CD4-positive, alpha-beta T cell treated with Interleukin-15 for 1 hour (primary cell): ENCODE measurements around the gene FAM9C.
"Not testable (repeated sequence)": the region's sequence is repeated elsewhere in the genome, so short reads cannot be mapped to it uniquely, and the experiment has no call there.

Experiments used
- DNase-seq: peaks from one replicate; pipeline ENCODE4 v3.0.0-alpha.2; 2020

FAM9C gene

DNA sequence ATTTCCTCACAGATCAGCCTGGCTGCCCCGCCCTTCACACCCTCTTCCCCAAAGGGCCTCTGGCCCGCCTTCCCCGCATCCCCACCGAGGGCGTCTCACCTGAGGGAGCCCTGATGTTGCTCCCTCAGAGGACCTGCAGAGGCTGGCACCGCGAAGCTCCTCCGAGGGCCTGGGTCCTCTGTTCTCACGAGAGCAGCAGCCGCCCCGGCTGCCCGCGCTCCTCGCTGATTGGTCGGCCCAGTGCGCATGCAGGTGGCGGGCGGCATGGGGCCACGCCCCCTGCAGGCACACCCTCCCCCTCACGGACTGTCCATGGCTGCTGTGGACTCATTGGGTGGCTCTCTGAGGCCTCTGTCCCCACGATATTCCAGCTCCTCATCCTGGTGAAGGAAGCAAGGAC is at the start of gene FAM9C:
Gene FAM9C, minus strand, starts transcription at position 180 of the 400 bp plus-strand sequence. CDS start 831 bp downstream, outside the sequence.
- DNase-seq = no peak

- DNase-seq = no peak
Observed at GRCh38 chrX:13093529-13094140, 49.2 kb upstream of the FAM9C start.

- peak; percentile 91 for DNase-seq
Observed at GRCh38 chrX:13092455-13092941, 48.1 kb upstream of the FAM9C start.

- DNase-seq = no peak
Observed at GRCh38 chrX:13091111-13091765, 46.8 kb upstream of the FAM9C start.

DNA sequence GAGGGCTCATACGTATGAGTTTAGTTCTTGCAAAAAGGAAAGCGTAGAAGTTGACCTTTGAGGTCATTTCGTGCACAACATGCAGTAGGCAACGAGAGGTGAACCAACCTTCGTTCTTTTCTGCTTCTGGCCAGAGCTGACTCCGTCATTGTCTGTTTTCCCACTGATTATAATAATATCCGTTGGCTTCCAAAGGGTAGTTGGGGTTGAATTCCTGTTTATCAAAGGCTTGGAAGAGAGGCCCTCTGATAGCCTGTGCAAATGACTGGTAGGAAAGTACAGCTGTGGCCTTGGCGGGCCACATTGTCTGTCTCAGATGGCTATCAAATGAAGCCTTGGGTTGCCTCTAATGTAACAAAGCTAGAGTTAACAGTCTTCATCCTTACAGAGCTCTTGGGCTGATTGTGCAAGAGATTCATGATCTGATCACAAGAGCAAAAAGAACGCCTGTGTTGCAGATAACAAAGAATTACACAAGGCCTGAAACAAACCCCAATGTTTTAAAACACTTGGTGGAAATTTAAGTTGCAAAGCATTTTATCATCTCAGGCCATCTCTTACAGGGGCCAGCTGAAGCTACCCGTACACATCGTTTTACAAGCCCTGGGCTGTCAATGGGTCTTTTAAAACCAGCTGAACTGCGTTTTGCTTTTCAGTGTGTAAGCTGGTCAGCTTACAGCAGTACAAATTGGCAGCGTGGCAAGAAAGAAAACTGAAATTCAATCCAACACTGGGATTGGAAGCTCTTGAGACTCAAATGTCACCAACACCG is 46.1 kb upstream of the FAM9C start:
- no peak for DNase-seq

DNA sequence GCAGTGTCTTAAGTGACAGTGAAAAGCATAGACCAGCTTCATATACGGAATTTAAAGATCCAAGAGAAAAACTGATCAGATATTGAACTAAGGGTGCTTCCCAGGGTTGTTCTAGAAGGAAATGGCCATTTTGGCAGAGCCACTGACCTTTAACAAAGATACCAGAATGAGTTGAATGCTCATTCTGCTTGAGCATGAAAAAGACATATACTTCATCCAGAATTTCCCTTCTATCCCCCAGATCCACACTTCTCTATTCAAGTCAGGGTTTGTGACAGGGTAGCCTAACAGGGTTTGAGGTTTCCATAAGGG is 45.6 kb upstream of the FAM9C start:
- no peak for DNase-seq

GRCh38 chrX:13088156-13088487 is 43.7 kb upstream of the FAM9C start:
- DNase-seq = no peak

DNA sequence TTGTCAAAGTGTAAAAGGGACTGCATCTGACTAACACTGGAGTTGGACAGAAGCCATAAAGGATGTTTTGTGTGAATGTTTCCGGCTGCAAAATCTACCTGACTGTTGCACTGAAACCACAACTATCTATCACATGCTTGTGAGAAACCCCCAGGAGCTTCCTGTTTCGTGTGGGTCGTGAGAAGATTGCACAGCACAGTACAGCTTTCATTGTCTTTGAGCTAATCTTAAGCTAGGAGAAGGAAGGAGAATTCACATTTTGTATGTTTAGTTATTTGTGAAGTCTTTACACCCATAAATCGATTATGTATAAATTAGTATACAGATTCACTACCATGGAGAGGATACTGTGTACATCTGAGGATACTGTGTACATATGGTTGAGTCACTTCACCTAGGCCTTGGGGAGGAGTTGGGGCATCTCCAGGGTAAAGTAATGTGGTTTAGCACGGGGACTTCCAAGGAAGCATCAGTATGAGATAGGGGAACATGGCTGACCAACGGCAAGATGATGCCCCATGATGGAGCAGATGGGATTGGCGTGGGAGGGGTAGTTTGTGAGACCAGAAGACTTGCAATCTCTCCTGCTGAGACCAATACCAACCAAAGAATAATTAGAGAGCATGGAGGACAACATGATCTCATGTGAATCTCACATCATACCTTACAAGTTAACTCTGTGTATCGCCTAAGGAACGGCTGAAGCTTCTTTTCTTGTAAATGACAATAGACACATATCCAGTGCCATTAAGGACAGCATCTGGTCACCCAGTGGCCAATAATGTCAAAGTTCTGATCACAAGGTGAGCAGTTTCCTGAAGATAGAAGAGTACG is 43.1 kb upstream of the FAM9C start:
- DNase-seq = peak; percentile 85

DNA sequence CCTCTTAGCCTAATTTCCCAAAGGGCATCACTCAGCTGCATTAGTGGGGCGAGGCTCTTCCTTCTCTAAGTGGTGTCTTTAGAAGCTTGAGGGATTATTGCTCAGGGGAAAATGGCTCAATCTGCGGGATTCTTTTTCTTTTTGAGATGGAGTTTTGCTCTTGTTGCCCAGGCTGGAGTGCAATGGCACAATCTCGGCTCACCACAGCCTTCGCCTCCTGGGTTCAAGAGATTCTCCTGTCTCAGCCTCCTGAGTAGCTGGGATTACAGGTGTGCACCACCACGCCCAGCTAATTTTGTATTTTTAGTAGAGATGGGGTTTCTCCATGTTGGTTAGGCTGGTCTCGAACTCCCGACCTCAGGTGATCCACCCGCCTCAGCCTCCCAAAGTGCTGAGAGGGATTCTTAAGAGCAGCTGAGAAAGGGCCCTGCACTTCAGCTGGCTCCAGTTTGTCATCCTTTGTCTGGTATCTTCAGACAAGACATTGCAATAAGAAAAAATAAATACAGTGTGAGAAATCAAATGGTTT is 42.4 kb upstream of the FAM9C start:
- not testable (repeated sequence) for DNase-seq

GRCh38 chrX:13086076-13086475 is 41.7 kb upstream of the FAM9C start:
- no peak for DNase-seq

GRCh38 chrX:13085526-13085925 is 41.1 kb upstream of the FAM9C start:
- DNase-seq = peak; percentile 62

GRCh38 chrX:13084611-13085010 is 40.2 kb upstream of the FAM9C start:
- no peak for DNase-seq

DNA sequence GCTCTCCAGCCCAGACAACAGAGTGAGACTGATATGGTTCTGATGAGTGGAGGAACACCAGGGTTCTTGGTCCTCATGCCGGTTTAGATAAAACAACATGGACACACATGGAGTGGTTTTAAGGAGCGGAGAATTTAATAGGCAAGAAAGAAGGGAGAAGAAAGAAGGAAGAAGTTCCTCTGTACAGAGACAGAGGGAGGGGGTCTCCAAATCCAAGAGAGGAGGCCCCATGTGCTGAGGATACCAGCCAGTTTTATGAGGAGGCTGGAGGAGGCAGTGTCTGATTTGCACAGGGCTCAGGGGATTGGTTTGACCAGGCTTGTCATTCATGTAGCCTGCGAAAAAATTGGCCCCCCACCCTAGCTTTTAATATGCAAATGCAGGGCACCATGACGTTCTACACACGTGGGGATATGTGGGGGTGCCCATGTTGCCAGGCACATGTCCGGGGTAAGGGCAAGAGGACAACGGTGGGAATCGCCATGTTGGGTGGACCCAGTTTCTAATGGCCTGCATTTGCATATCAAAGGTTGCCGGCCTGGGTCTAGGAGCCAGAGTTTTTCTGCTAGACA is 39.4 kb upstream of the FAM9C start:
- DNase-seq = not testable (repeated sequence)

GRCh38 chrX:13082206-13083065 is 38.0 kb upstream of the FAM9C start:
- DNase-seq = no peak

DNA sequence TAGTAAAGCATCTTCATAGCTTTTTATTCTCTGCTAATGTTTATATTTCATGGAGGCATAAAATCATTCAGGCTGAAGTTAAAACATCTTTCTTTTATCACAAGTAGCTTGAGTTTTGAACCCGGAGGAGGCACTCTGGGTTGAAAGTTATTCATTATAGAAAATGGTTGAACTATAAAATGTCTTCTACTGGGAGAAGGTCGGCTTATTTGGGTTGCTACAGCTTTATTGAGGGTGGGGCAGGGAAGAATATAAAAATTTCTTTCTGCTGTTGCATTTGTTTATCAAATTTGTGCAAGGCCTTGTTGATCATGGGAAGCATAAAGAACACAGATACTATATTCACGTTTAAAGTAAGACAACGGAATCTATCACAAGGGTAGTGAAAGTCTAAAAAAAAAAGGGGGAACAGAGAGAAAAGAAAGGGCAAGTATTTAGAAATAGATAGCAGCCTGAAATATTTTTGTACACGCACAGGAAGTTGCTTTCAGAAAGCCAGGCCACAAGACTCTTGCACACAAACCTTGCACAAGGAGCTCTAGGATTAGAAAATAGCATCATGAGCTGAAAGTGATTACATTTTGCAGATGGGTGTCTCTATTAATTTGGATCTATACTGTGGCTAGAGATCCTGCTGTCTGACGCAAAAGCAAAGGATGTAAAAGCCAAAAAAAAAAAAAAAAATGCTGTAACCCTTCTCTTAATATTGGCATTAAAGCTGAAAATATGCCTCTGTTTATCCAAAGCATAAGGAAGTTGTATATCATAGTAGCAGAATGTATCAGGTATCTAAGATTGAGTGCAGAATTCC is 37.2 kb upstream of the FAM9C start:
- no peak for DNase-seq

DNA sequence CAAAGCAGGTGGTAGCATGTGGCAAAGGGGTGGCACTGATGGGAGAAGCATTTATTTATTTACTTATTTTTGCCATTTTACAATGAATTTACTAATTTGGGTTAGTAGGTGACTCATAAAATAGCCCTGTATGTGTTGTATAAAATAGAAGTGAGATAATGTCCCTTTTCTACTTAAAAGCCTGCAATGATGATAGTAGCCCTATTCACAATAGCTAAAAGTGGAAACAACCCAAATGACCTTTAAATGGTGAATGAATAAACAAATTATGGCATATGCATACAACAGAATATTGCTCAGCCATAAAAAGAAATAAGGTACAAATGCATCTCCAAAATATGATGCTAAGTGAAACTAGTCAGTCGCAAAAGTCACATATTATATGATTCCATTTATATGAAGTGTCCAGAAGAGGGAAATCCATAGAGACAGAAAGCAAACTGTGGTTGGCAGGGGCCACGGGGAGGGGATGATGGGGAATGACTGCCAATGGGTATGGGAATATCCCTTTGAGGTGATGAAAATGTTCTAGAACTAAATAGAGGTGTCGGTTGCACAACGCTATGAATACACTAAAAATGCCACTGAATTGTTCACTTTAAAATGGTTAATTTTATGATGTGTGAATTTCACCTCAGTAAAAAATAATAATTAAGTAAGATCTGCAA is 35.8 kb upstream of the FAM9C start:
- no peak for DNase-seq

DNA sequence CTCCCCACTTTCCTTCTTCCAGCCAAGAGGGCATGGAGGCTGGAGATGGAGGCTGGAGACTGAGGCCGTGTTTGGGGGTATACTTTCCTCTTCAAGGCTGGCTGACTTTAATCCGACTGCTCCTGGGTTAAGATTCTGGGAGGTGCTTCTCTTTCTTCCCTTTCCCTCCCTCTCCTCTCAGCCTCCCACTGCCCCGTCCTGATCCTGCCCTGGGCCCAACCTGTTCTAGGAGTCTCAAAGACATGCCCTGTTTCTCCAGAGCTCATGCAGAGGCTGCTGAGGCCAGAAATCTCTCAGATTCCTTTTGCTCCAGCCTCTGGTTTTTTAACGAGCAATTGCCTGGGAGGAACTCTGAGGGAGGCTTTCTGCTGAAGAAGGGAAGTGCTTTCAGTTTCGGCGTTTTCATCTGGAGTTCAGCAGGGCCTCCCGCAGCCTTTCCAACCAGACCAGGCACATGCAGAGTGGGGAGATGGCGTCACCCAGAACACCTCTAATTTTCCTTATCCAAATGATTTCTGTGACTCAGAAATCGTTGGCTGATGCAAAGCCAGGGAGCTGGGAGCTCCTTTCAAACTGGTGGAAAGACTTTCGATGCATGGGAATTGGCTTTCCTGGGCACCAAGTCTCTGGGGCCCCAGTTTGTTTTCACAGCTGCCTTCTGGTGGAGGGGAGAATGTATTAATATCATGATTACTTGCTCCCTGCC is 34.5 kb upstream of the FAM9C start:
- DNase-seq = no peak

GRCh38 chrX:13077168-13077567 is 32.7 kb upstream of the FAM9C start:
- peak; percentile 58 for DNase-seq

GRCh38 chrX:13076176-13076961 is 31.9 kb upstream of the FAM9C start:
- DNase-seq = no peak
